Panc1 (cell line): ENCODE measurements around the gene PYGO1. TPM values are rescaled to one million over a fixed set of nuclear protein-coding genes. Genes with fewer than 3 reads are reported as not detected.

Experiments used
- ATAC-seq: fragments of 200-7000 bp; cut with Tn5 transposase; 2 replicates; pipeline ENCODE4 v1.9.1; 2020; ENCODE audit warnings: mild to moderate bottlenecking, moderate library complexity
- BruUV-seq: library from RNA; stranded (reverse); fragments of 400-500 nt; replicated peaks from 2 replicates; lab custom pipeline; 2021; lab: Mats Ljungman, UMichigan
- CTCF ChIA-PET: fragments of 300-600 bp; sonication (Branson Sonifier 250); formaldehyde crosslinking; loops from one replicate; lab custom pipeline; 2022; ENCODE audit warnings: antibody characterized with exemption; lab: Charles Lee
- POLR2A ChIA-PET: fragments of 300-600 bp; sonication (Branson Sonifier 250); formaldehyde crosslinking; loops from one replicate; lab custom pipeline; 2022; ENCODE audit warnings: antibody characterized with exemption; lab: Charles Lee
- DNase-seq: peaks from one replicate; pipeline ENCODE4 v3.0.0-alpha.2; 2010; ENCODE audit warnings: low read depth, low spot score
- H3K27ac ChIP-seq: 2 replicates; pipeline ENCODE4 v1.5.1; 2011; ENCODE audit warnings: mild to moderate bottlenecking, low read length, inconsistent platforms
- H3K27me3 ChIP-seq: fragments of 200-500 bp; sonication (Bioruptor generic); 2 replicates; pipeline ENCODE4 v1.6.0; 2014; ENCODE audit warnings: low read length, inconsistent platforms; ENCODE audit not compliant: control insufficient read depth, insufficient read depth
- H3K36me3 ChIP-seq: fragments of 200-500 bp; sonication (Bioruptor generic); 2 replicates; pipeline ENCODE4 v1.5.1; 2014; ENCODE audit warnings: inconsistent platforms, mild to moderate bottlenecking, low read length, moderate library complexity; ENCODE audit not compliant: control insufficient read depth, insufficient read depth
- H3K4me1 ChIP-seq: 2 replicates; pipeline ENCODE4 v1.5.1; 2011; ENCODE audit warnings: inconsistent platforms, mild to moderate bottlenecking, low read length, moderate library complexity; ENCODE audit not compliant: control insufficient read depth, insufficient read depth
- H3K4me3 ChIP-seq, 2 experiments: 2 replicates each; pipeline ENCODE4 v1.5.1; 2011 to 2012; ENCODE audit warnings: low read depth in 2 of 2, low read length in 2 of 2, mild to moderate bottlenecking in 2 of 2, inconsistent platforms in 1 of 2, moderate library complexity in 1 of 2
- H3K9me3 ChIP-seq: fragments of 200-500 bp; sonication (Bioruptor generic); 2 replicates; pipeline ENCODE4 v1.5.1; 2014; ENCODE audit warnings: low read depth, mild to moderate bottlenecking, inconsistent platforms, low read length, moderate library complexity; ENCODE audit not compliant: control insufficient read depth, insufficient read depth
- POLR2AphosphoS5 ChIP-seq: IDR thresholded peaks from 2 replicates; pipeline ENCODE4 v1.6.1; 2012; ENCODE audit warnings: mild to moderate bottlenecking, low read depth, low read length, moderate library complexity
- REST ChIP-seq, 2 experiments: IDR thresholded peaks; 2 replicates each; pipeline ENCODE4 v1.6.1; 2011 to 2012; ENCODE audit warnings: low read depth in 2 of 2, control low read depth in 1 of 2, low read length in 1 of 2, mild to moderate bottlenecking in 1 of 2, moderate library complexity in 1 of 2; ENCODE audit not compliant: insufficient read depth in 1 of 2
- SIN3A ChIP-seq: IDR thresholded peaks from 2 replicates; pipeline ENCODE4 v1.6.1; 2012; ENCODE audit warnings: low read depth, mild to moderate bottlenecking, low read length, moderate library complexity, borderline replicate concordance; ENCODE audit not compliant: insufficient read depth
- TCF7L2 ChIP-seq: IDR thresholded peaks from 2 replicates; pipeline ENCODE4 v1.6.1; 2011; ENCODE audit warnings: mild to moderate bottlenecking, low read depth, low read length, inconsistent platforms
- in situ Hi-C: cut with HindIII; loops from 2 replicates; pipeline ENCODE4 v1.10.0; 2016; ENCODE audit warnings: low sequenced_read_pairs, low pct_unique_long_range_greater_than_20kb
- intact Hi-C: fragments of 100-400 bp; cut with micrococcal nuclease; formaldehyde crosslinking; loops from one replicate; pipeline ENCODE4 v1.10.0; 2022; ENCODE audit not compliant: unreplicated experiment
- total RNA-seq: library from RNA; stranded (reverse); gene quantifications from one replicate; pipeline ENCODE4 v1.2.1, GENCODE V29; 2021; ENCODE audit not compliant: unreplicated experiment
- TF ChIP-seq, protein P1 (sequence below): fragments of 450-650 bp; IDR thresholded peaks from 2 replicates; pipeline ENCODE4 v1.5.1; 2017; ENCODE audit warnings: mild to moderate bottlenecking

The PYGO1 gene
- total RNA-seq, 1 experiment from 2014 or later = 2.4 TPM

DNA sequence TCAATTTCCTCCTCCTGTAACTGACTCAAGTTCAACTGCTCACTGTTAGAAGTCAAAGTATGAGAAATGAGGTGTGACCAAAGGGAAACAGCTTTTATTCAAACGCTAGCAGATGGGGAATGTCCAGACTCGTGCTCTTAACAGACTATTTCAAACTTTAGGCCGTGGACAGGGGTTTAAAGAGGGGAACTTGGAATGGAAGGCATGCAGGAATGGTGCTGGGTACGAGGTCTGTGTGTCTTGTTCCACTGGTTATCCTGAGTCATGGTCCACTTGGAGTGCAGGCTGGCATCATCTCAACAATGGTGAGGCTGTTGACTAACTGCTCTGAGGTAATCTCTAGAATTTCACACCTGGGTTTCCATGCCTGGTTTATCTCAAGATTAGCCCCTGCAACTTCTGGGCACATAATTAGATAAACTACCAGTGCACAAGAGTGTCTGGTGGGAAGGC is 57.3 kb downstream of the PYGO1 start:
- BruUV-seq = no TSS peak
- no peaks in the 10 kb centered on the region for H3K9me3 ChIP-seq
- no peak overlapping the region for H3K4me3 ChIP-seq
- H3K27me3 ChIP-seq = no peaks in the 10 kb centered on the region
- intact Hi-C loops = no loop called here
- CTCF ChIA-PET = no interaction called here
- H3K27ac ChIP-seq = no peak overlapping the region
- ATAC-seq (no peak), DNase-seq (no peak)
- H3K4me1 ChIP-seq = 0 out of 2 replicates have a peak, but pooled peaks cover 3% of the 10 kb centered on the region
- in situ Hi-C loops = no loop called here
- H3K36me3 ChIP-seq = no peaks in the 10 kb centered on the region
- no peak for TF ChIP-seq POLR2AphosphoS5
- no peak for TF ChIP-seq REST (IDR thresholded peaks at IDR 0.05; ENCODE audit: insufficient read depth in 1 of 2, low read depth in 2 of 2, low read length in 1 of 2)
- no peak for TF ChIP-seq TCF7L2
- TF ChIP-seq, protein P1, sequence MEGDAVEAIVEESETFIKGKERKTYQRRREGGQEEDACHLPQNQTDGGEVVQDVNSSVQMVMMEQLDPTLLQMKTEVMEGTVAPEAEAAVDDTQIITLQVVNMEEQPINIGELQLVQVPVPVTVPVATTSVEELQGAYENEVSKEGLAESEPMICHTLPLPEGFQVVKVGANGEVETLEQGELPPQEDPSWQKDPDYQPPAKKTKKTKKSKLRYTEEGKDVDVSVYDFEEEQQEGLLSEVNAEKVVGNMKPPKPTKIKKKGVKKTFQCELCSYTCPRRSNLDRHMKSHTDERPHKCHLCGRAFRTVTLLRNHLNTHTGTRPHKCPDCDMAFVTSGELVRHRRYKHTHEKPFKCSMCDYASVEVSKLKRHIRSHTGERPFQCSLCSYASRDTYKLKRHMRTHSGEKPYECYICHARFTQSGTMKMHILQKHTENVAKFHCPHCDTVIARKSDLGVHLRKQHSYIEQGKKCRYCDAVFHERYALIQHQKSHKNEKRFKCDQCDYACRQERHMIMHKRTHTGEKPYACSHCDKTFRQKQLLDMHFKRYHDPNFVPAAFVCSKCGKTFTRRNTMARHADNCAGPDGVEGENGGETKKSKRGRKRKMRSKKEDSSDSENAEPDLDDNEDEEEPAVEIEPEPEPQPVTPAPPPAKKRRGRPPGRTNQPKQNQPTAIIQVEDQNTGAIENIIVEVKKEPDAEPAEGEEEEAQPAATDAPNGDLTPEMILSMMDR = no peak
- no peak for TF ChIP-seq SIN3A
- POLR2A ChIA-PET = interaction anchor here (0.6 kb wide), 1 partner anchor 32 kb away, joined by 9 read pairs; no protein-coding TSS in a partner anchor

DNA sequence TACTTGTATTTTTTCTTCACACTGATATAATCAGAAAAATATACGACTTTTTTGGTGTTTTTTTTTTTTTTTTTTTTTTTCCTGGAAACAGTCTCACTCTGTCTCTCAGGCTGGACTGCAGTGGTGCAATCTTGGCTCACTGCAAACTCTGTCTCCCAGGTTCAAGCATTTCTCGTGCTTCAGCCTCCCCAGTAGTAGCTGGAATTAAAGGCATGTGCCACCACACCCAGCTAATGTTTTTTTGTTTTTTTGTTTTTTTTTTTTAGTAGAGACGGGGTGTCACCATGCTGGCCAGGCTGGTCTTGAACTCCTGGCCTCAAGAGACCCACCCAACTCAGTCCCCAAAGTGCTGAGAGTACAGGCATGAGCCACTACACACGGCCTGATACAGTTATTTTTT is 59.3 kb downstream of the PYGO1 start:
- intact Hi-C loops = loop anchor here (10.0 kb wide), 1 partner anchor 56 kb away; the partner anchor contains the start of gene PYGO1

More for the DNA sequence above, 59.3 kb downstream of the PYGO1 start:
- Histone ChIP-seq H3K4me3 (no peak overlapping the region), H3K4me1 (0 out of 2 replicates have a peak, but pooled peaks cover 3% of the 10 kb centered on the region), H3K9me3 (no peaks in the 10 kb centered on the region), H3K36me3 (no peaks in the 10 kb centered on the region), H3K27me3 (no peaks in the 10 kb centered on the region), H3K27ac (no peak overlapping the region)
- DNase-seq (no peak), ATAC-seq (no peak)
- TF ChIP-seq TCF7L2 (no peak), SIN3A (no peak), POLR2AphosphoS5 (no peak), REST (IDR thresholded peaks at IDR 0.05; ENCODE audit: insufficient read depth in 1 of 2, low read depth in 2 of 2, low read length in 1 of 2) (no peak)
- TF ChIP-seq, protein P1 = no peak
- in situ Hi-C loops = no loop called here
- ChIA-PET CTCF (no interaction called here), POLR2A (interaction anchor here (0.6 kb wide), 2 partner anchors 15 to 307 kb away, joined by 8 to 10 read pairs; no protein-coding TSS in a partner anchor)
- no TSS peak for BruUV-seq
